MM.1S (cell line): ENCODE measurements around the gene TBC1D25.
A peak's percentile ranks its signal among the peaks of the same experiment; 100 is the strongest.

ENCODE experiments used
- DNase-seq: peaks from one replicate; pipeline ENCODE4 v3.0.0-alpha.2; 2015
- H2AFZ ChIP-seq: fragments of 300-600 bp; sonication (generic); 2 replicates; pipeline ENCODE4 v1.6.0; 2016; ENCODE audit warnings: antibody characterized with exemption, low read length
- H3F3A ChIP-seq: fragments of 300-600 bp; sonication (generic); 2 replicates; pipeline ENCODE4 v1.6.1; 2016; ENCODE audit warnings: mild to moderate bottlenecking, antibody characterized with exemption, low read length, moderate library complexity, mixed read lengths; ENCODE audit not compliant: insufficient read depth
- H3K27ac ChIP-seq: fragments of 300-600 bp; sonication (generic); 2 replicates; pipeline ENCODE4 v1.5.1; 2016; ENCODE audit warnings: mild to moderate bottlenecking, low read length
- H3K27me3 ChIP-seq: fragments of 300-600 bp; sonication (generic); replicated peaks from 2 replicates; pipeline ENCODE4 v1.6.0; 2016; ENCODE audit warnings: low read length; ENCODE audit not compliant: insufficient read depth
- H3K36me3 ChIP-seq: fragments of 300-600 bp; sonication (generic); replicated peaks from 2 replicates; pipeline ENCODE4 v1.6.1; 2016; ENCODE audit warnings: mild to moderate bottlenecking, low read length, mixed read lengths; ENCODE audit not compliant: insufficient read depth
- H3K4me1 ChIP-seq: fragments of 300-600 bp; sonication (generic); 2 replicates; pipeline ENCODE4 v1.6.1; 2016; ENCODE audit warnings: low read length, mixed read lengths
- H3K4me2 ChIP-seq: fragments of 300-600 bp; sonication (generic); 2 replicates; pipeline ENCODE4 v1.6.0; 2016; ENCODE audit warnings: low read depth, low read length
- H3K4me3 ChIP-seq: fragments of 300-600 bp; sonication (generic); 2 replicates; pipeline ENCODE4 v1.5.1; 2016; ENCODE audit warnings: low read length, mixed read lengths
- H3K79me2 ChIP-seq: fragments of 300-600 bp; sonication (generic); 2 replicates; pipeline ENCODE4 v1.6.1; 2016; ENCODE audit warnings: mixed run types, low read length, mixed read lengths
- H3K9ac ChIP-seq: fragments of 300-600 bp; sonication (generic); 2 replicates; pipeline ENCODE4 v1.6.1; 2016; ENCODE audit warnings: low read length, mixed read lengths
- H3K9me2 ChIP-seq: fragments of 300-600 bp; sonication (generic); replicated peaks from 2 replicates; pipeline ENCODE4 v1.6.1; 2016; ENCODE audit warnings: mild to moderate bottlenecking, low read length, mixed read lengths; ENCODE audit not compliant: insufficient read depth
- H3K9me3 ChIP-seq: fragments of 300-600 bp; sonication (generic); replicated peaks from 2 replicates; pipeline ENCODE4 v1.6.1; 2016; ENCODE audit warnings: mild to moderate bottlenecking, low read length, mixed read lengths; ENCODE audit not compliant: insufficient read depth
- H4K20me1 ChIP-seq: fragments of 300-600 bp; sonication (generic); 2 replicates; pipeline ENCODE4 v1.6.1; 2016; ENCODE audit warnings: mild to moderate bottlenecking, low read length, moderate library complexity, mixed read lengths; ENCODE audit not compliant: insufficient read depth
- EZH2 ChIP-seq: fragments of 300-600 bp; sonication (generic); optimal IDR thresholded peaks from 2 replicates; pipeline ENCODE3; 2017; ENCODE audit warnings: low read depth, mild to moderate bottlenecking, antibody characterized with exemption, low read length, mixed read lengths
- EZH2phosphoT487 ChIP-seq: fragments of 300-600 bp; sonication (generic); IDR thresholded peaks from 2 replicates; pipeline ENCODE4 v1.6.1; 2018; ENCODE audit warnings: antibody characterized with exemption, low read length
- TF ChIP-seq, protein P1 (sequence below): fragments of 300-600 bp; sonication (generic); IDR thresholded peaks from 2 replicates; pipeline ENCODE4 v1.5.1; 2016; ENCODE audit warnings: antibody characterized with exemption, low read length, mixed read lengths

The TBC1D25 gene

GRCh38 chrX:48575642-48576041 lies 36.1 kb downstream of the TBC1D25 start:
- Histone ChIP-seq H3F3A (peaks cover 23% of the 10 kb centered on the region), H3K4me2 (peak overlapping the region; percentile 90), H3K4me1 (0 out of 2 replicates have a peak, but pooled peaks cover 4% of the 10 kb centered on the region), H3K27me3 (no peaks in the 10 kb centered on the region), H3K9me2 (no peaks in the 10 kb centered on the region), H3K4me3 (peak overlapping the region; percentile 99), H2AFZ (no peak overlapping the region), H3K27ac (no peak overlapping the region), H4K20me1 (no peaks in the 10 kb centered on the region), H3K79me2 (peaks cover 20% of the 10 kb centered on the region), H3K9ac (peak overlapping the region; percentile 100; the same call in 1 of the 2 replicates), H3K36me3 (no peaks in the 10 kb centered on the region; the same call in 1 of the 2 replicates), H3K9me3 (no peaks in the 10 kb centered on the region)
- no peak for DNase-seq
- TF ChIP-seq, protein P1, sequence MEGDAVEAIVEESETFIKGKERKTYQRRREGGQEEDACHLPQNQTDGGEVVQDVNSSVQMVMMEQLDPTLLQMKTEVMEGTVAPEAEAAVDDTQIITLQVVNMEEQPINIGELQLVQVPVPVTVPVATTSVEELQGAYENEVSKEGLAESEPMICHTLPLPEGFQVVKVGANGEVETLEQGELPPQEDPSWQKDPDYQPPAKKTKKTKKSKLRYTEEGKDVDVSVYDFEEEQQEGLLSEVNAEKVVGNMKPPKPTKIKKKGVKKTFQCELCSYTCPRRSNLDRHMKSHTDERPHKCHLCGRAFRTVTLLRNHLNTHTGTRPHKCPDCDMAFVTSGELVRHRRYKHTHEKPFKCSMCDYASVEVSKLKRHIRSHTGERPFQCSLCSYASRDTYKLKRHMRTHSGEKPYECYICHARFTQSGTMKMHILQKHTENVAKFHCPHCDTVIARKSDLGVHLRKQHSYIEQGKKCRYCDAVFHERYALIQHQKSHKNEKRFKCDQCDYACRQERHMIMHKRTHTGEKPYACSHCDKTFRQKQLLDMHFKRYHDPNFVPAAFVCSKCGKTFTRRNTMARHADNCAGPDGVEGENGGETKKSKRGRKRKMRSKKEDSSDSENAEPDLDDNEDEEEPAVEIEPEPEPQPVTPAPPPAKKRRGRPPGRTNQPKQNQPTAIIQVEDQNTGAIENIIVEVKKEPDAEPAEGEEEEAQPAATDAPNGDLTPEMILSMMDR: no peak
- no peak for TF ChIP-seq EZH2phosphoT487

GRCh38 chrX:48576108-48576507 lies 36.6 kb downstream of the TBC1D25 start:
- 0 out of 2 replicates have a peak, but pooled peaks cover 4% of the 10 kb centered on the region for H3K4me1 ChIP-seq
- H3K9ac ChIP-seq: no peak overlapping the region
- TF ChIP-seq EZH2 (no peak), EZH2phosphoT487 (no peak)
- TF ChIP-seq, protein P1: no peak
- H3K4me2 ChIP-seq: peak overlapping the region; percentile 90; the same call in 1 of the 2 replicates
- H3K36me3 ChIP-seq: no peaks in the 10 kb centered on the region; the same call in 1 of the 2 replicates
- H3K9me3 ChIP-seq: no peaks in the 10 kb centered on the region
- DNase-seq: no peak
- H3K79me2 ChIP-seq: peaks cover 20% of the 10 kb centered on the region
- H2AFZ ChIP-seq: no peak overlapping the region
- H3F3A ChIP-seq: peaks cover 23% of the 10 kb centered on the region
- no peaks in the 10 kb centered on the region for H3K27me3 ChIP-seq
- H3K27ac ChIP-seq: no peak overlapping the region
- H3K4me3 ChIP-seq: 0 out of 2 replicates have a peak overlapping the region, but pooled peaks have one; percentile 99
- H3K9me2 ChIP-seq: no peaks in the 10 kb centered on the region
- no peaks in the 10 kb centered on the region for H4K20me1 ChIP-seq

DNA sequence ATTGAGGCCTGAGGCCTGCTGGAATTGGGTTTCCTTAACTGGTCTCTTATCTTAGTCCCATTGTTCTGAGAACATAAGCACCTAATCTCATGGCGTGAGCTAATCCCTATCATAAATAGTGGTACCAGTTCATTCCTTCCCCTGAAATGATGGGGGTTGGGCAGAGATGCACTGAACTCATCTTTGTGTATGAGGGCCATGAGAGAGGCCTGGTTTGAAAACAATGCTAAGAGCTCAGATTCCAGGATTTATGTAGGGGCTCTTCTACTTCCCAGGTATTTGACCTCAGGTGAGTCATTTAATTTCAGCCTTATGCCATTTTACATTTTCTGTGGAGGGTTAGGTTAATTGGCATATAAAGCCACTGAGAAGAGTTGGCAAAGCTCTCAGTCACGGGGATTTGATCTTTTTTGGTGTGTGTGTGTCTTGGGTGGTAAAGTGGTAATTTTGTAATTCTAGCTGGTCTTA lies 39.2 kb downstream of the TBC1D25 start:
- Histone ChIP-seq H3K27me3 (no peaks in the 10 kb centered on the region), H4K20me1 (no peaks in the 10 kb centered on the region), H3K4me1 (0 out of 2 replicates have a peak, but pooled peaks cover 4% of the 10 kb centered on the region), H3K79me2 (peaks cover 20% of the 10 kb centered on the region), H2AFZ (no peak overlapping the region), H3K4me2 (no peak overlapping the region), H3K36me3 (no peaks in the 10 kb centered on the region; the same call in 1 of the 2 replicates), H3F3A (peaks cover 23% of the 10 kb centered on the region), H3K9me3 (no peaks in the 10 kb centered on the region), H3K9me2 (no peaks in the 10 kb centered on the region), H3K27ac (no peak overlapping the region), H3K4me3 (no peak overlapping the region), H3K9ac (no peak overlapping the region)
- TF ChIP-seq EZH2phosphoT487 (no peak), EZH2 (no peak)
- TF ChIP-seq, protein P1: no peak
- no peak for DNase-seq
